ENCODE measurements around the gene GINS1.

GRCh38 chr20:25480797-25481196 lies 73.3 kb downstream of the GINS1 start:
- TF ChIP-seq CTCF (IDR thresholded peaks at IDR 0.05), result no peak
- no peak for TF ChIP-seq POLR2AphosphoS5 (IDR thresholded peaks at IDR 0.05)
- TF ChIP-seq EP300 (IDR thresholded peaks at IDR 0.05), result no peak
